DND-41 (cell line): ENCODE results near the gene KLK14.

Experiments
- ATAC-seq: fragments of 200-7000 bp; cut with Tn5 transposase; 3 replicates; pipeline ENCODE4 v1.9.1; 2021; ENCODE audit warnings: low read depth; ENCODE audit not compliant: insufficient read depth
- DNase-seq: peaks from one replicate; pipeline ENCODE4 v3.0.0-alpha.2; 2020
- H2AFZ ChIP-seq: 2 replicates; pipeline ENCODE4 v1.6.0; 2012; ENCODE audit warnings: low read depth, low read length
- H3K27ac ChIP-seq: 2 replicates; pipeline ENCODE4 v1.5.1; 2012; ENCODE audit warnings: low read length, inconsistent platforms
- H3K27me3 ChIP-seq: fragments of 200-600 bp; sonication (generic); 2 replicates; pipeline ENCODE4 v1.6.0; 2012; ENCODE audit warnings: low read length, mild to moderate bottlenecking, inconsistent platforms; ENCODE audit not compliant: insufficient read depth, poor library complexity
- H3K36me3 ChIP-seq: 2 replicates; pipeline ENCODE4 v1.5.1; 2012; ENCODE audit warnings: low read length, inconsistent platforms; ENCODE audit not compliant: insufficient read depth
- H3K4me1 ChIP-seq: 2 replicates; pipeline ENCODE4 v1.5.1; 2012; ENCODE audit warnings: mild to moderate bottlenecking, low read length; ENCODE audit not compliant: insufficient read depth
- H3K4me2 ChIP-seq: 2 replicates; pipeline ENCODE4 v1.6.0; 2012; ENCODE audit warnings: mild to moderate bottlenecking, moderate library complexity, low read length, inconsistent platforms; ENCODE audit not compliant: insufficient read depth
- H3K4me3 ChIP-seq, 2 experiments: fragments of 200-600 bp in 1 of 2; shearing (Covaris generic) in 1 of 2; 2 replicates each; pipeline ENCODE4 v1.5.1; 2012 to 2016; ENCODE audit warnings: inconsistent platforms in 2 of 2, low read length in 2 of 2, mild to moderate bottlenecking in 2 of 2, low read depth in 1 of 2, moderate library complexity in 1 of 2
- H3K79me2 ChIP-seq: 2 replicates; pipeline ENCODE4 v1.6.0; 2012; ENCODE audit warnings: low read length, inconsistent platforms; ENCODE audit not compliant: insufficient read depth
- H3K9ac ChIP-seq: 2 replicates; pipeline ENCODE4 v1.6.0; 2012; ENCODE audit warnings: low read depth, mild to moderate bottlenecking, inconsistent platforms, low read length, moderate library complexity
- H3K9me3 ChIP-seq: 2 replicates; pipeline ENCODE4 v1.5.1; 2012; ENCODE audit warnings: low read length, moderate library complexity, mild to moderate bottlenecking, inconsistent platforms; ENCODE audit not compliant: insufficient read depth, severe bottlenecking
- H4K20me1 ChIP-seq: 2 replicates; pipeline ENCODE4 v1.6.0; 2012; ENCODE audit warnings: low read length; ENCODE audit not compliant: insufficient read depth
- CTCF ChIP-seq: IDR thresholded peaks from 2 replicates; pipeline ENCODE4 v1.5.1; 2012; ENCODE audit warnings: borderline replicate concordance, low read length, moderate library complexity, mild to moderate bottlenecking; ENCODE audit not compliant: poor library complexity, severe bottlenecking; ENCODE audit errors: extremely low read depth
- EZH2 ChIP-seq: IDR thresholded peaks from 3 replicates; pipeline ENCODE4 v1.6.1; 2012; ENCODE audit warnings: borderline replicate concordance, low read depth, mild to moderate bottlenecking, moderate library complexity, low read length, inconsistent platforms; ENCODE audit not compliant: severe bottlenecking

KLK14 gene

GRCh38 chr19:51066393-51067186 is 16.1 kb downstream of the KLK14 start:
- Histone ChIP-seq H4K20me1 (no peaks in the 10 kb centered on the region), H3K27me3 (no peaks in the 10 kb centered on the region), H3K4me1 (no peaks in the 10 kb centered on the region), H3K79me2 (no peaks in the 10 kb centered on the region), H3K4me2 (no peak overlapping the region), H2AFZ (no peak overlapping the region), H3K9me3 (no peaks in the 10 kb centered on the region), H3K9ac (no peak overlapping the region), H3K36me3 (no peaks in the 10 kb centered on the region), H3K27ac (no peak overlapping the region), H3K4me3 (no peak overlapping the region)
- DNase-seq (no peak), ATAC-seq (no peak)
- no peak for TF ChIP-seq CTCF
- no peak for TF ChIP-seq EZH2

- Histone ChIP-seq H3K4me2 (no peak overlapping the region), H4K20me1 (no peaks in the 10 kb centered on the region), H3K79me2 (no peaks in the 10 kb centered on the region), H3K4me1 (no peaks in the 10 kb centered on the region), H3K36me3 (no peaks in the 10 kb centered on the region), H3K27me3 (no peaks in the 10 kb centered on the region), H2AFZ (no peak overlapping the region), H3K4me3 (no peak overlapping the region), H3K9me3 (no peaks in the 10 kb centered on the region), H3K9ac (no peak overlapping the region), H3K27ac (no peak overlapping the region)
- TF ChIP-seq CTCF = no peak
- TF ChIP-seq EZH2 = no peak
- DNase-seq (no peak), ATAC-seq (no peak)
Measured at GRCh38 chr19:51065221-51065960, 17.3 kb downstream of the KLK14 start.

DNA sequence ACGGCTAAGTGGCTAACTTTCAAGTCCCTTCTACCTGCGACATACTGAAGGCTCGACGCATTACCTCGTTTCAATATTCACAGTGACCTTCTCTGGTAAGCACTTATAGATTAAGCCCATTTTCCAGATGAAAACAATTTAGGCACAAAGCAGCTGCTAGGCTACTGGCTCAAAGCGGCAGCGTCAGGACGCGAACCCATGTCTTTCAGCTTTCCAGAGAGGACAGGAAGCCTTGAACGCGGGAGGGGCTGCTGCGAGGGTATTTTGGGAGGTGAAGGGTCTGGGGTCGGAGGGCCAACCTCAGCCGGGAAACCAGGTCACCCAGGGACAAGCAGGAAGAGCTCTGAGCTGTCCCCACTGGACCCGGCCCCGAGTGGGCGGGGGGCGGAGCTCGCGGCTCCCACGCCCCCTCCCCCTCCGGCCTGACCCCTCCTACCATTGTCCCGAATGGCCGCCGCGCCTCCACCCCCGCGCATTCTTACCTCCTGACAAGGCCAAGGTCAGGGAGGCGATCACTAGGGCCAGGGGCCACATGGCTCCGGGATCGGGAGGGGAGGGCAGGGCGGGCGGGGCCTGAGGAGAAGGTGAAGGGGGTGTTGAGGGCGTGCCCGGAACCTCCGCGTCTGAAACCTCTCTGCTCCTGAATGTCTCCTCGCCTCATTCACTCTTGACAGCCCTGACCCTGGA is 18.0 kb downstream of the KLK14 start, which contains the start of gene KLK13:
KLK13 (minus strand) TSS at position 559 of the 687 bp plus-strand sequence; CDS start at position 534, 25 bp downstream.
- no peak within 1 kb of the TSS for H3K9ac ChIP-seq
- no peak within 1 kb of the TSS for H2AFZ ChIP-seq
- H3K27ac ChIP-seq = no peak within 1 kb of the TSS
- no peak for DNase-seq
- H3K9me3 ChIP-seq = no peaks in the 10 kb centered on the region
- no peak within 1 kb of the TSS for H3K4me2 ChIP-seq
- no peaks in the 10 kb centered on the region for H3K79me2 ChIP-seq
- ATAC-seq = no peak
- no peaks in the 10 kb centered on the region for H3K4me1 ChIP-seq
- H4K20me1 ChIP-seq = no peaks in the 10 kb centered on the region
- TF ChIP-seq EZH2 (no peak), CTCF (no peak)
- no peaks in the 10 kb centered on the region for H3K36me3 ChIP-seq
- no peaks in the 10 kb centered on the region for H3K27me3 ChIP-seq
- H3K4me3 ChIP-seq = no peak within 1 kb of the TSS
